H1 (cell line): ENCODE data around the gene SNAI1. TPM values are rescaled to one million over a fixed set of nuclear protein-coding genes. Genes with fewer than 3 reads are reported as not detected.

Experiments
- CBX8 ChIP-seq: fragments of 300-800, 300-1000 bp; sonication (generic); IDR thresholded peaks from 2 replicates; pipeline ENCODE4 v1.7.1; 2016; ENCODE audit warnings: low read depth, low read length, borderline replicate concordance
- CTCF ChIP-seq, 3 experiments: IDR thresholded peaks; 1 replicate in 2 of 3; 2 replicates in 1 of 3; pipeline versions ENCODE4 v1.5.1 to v1.6.1; 2011; ENCODE audit warnings: low read length in 3 of 3, mild to moderate bottlenecking in 3 of 3, inconsistent platforms in 2 of 3, low read depth in 1 of 3, moderate library complexity in 1 of 3; ENCODE audit not compliant: insufficient read depth in 1 of 3; ENCODE audit errors: control extremely low read depth in 1 of 3
- EGR1 ChIP-seq: IDR thresholded peaks from 2 replicates; pipeline ENCODE4 v1.6.1; 2011; ENCODE audit warnings: low read depth, low read length, borderline replicate concordance
- FOSL1 ChIP-seq: IDR thresholded peaks from 2 replicates; pipeline ENCODE4 v1.6.1; 2011; ENCODE audit warnings: mild to moderate bottlenecking, low read depth, low read length, moderate library complexity; ENCODE audit not compliant: insufficient read depth
- KDM4A ChIP-seq: IDR thresholded peaks from one replicate; pipeline ENCODE4 v1.7.1; 2012; ENCODE audit warnings: low read depth, mild to moderate bottlenecking, moderate library complexity, low read length, inconsistent platforms; ENCODE audit not compliant: severe bottlenecking
- RFX5 ChIP-seq: IDR thresholded peaks from 2 replicates; pipeline ENCODE4 v1.6.1; 2011; ENCODE audit warnings: low read depth, low read length, improper control_type of control experiment, borderline replicate concordance
- TBP ChIP-seq: IDR thresholded peaks from 2 replicates; pipeline ENCODE4 v1.6.1; 2011; ENCODE audit warnings: low read depth, low read length, improper control_type of control experiment
- polyA plus RNA-seq, 7 experiments: library from polyadenylated mRNA; depleted of rRNA in 3 of 7; stranded (reverse) in 5 of 7; unstranded in 2 of 7; fragments of >200 nt in 5 of 7; fragments of 200-250 nt in 2 of 7; gene quantifications; 1 replicate in 5 of 7; 2 replicates in 1 of 7; 4 replicates in 1 of 7; pipeline versions ENCODE4 v1.2.1 to v1.2.3, GENCODE V29; 2011 to 2013; ENCODE audit warnings: missing spikeins in 2 of 7, mixed read lengths in 2 of 7
- total RNA-seq: library from RNA; stranded (reverse); fragmentation: NEBNext Ultra II Directional; extraction: Animal tissue kit (Norgen Biotek cat#: 25700); gene quantifications from 2 replicates; pipeline ENCODE4 v1.2.1, GENCODE V29; 2021

SNAI1 gene
- total and polyA plus RNA-seq, 2 of the 8 experiments (the other 6 are each of a cell fraction or from before 2014, with no cell fraction given) = 6.5 to 8.0 TPM

GRCh38 chr20:50026746-50027575, 44.2 kb downstream of the SNAI1 start (continued):
- TF ChIP-seq CTCF (IDR thresholded peaks at IDR 0.05; ENCODE audit: control extremely low read depth in 1 of 3, insufficient read depth in 1 of 3, low read depth in 1 of 3, low read length in 3 of 3) (no peak), TBP (no peak), FOSL1 (no peak), CBX8 (no peak), KDM4A (no peak), RFX5 (no peak), EGR1 (no peak)
